Rectal smooth muscle tissue (tissue), 1 donor: Measurements from ENCODE around the gene OCLN.
"Not testable (repeated sequence)": the region's sequence is repeated elsewhere in the genome, so short reads cannot be mapped to it uniquely, and the experiment has no call there.

Experiments
- H3K27ac ChIP-seq: one replicate; pipeline ENCODE4 v1.7.0; 2013; ENCODE audit warnings: low read depth, low read length, inconsistent platforms
- H3K27me3 ChIP-seq: one replicate; pipeline ENCODE4 v1.7.0; 2013; ENCODE audit warnings: low read length; ENCODE audit not compliant: control insufficient read depth, insufficient read depth
- H3K36me3 ChIP-seq: one replicate; pipeline ENCODE4 v1.7.0; 2013; ENCODE audit warnings: low read length; ENCODE audit not compliant: control insufficient read depth, insufficient read depth
- H3K4me1 ChIP-seq: one replicate; pipeline ENCODE4 v1.7.0; 2013; ENCODE audit warnings: low read length; ENCODE audit not compliant: control insufficient read depth, insufficient read depth
- H3K4me3 ChIP-seq: one replicate; pipeline ENCODE4 v1.7.0; 2013; ENCODE audit warnings: low read length
- H3K9ac ChIP-seq: one replicate; pipeline ENCODE4 v1.7.0; 2013; ENCODE audit warnings: low read length

Gene OCLN

GRCh38 chr5:69493396-69494133, 975 bp downstream of the OCLN start:
- Histone ChIP-seq H3K9ac (peak overlapping the region; percentile 17), H3K27ac (no peak overlapping the region), H3K4me3 (peak overlapping the region; percentile 80), H3K4me1 (no peaks in the 10 kb centered on the region), H3K36me3 (no peaks in the 10 kb centered on the region), H3K27me3 (peaks cover 10% of the 10 kb centered on the region)

DNA sequence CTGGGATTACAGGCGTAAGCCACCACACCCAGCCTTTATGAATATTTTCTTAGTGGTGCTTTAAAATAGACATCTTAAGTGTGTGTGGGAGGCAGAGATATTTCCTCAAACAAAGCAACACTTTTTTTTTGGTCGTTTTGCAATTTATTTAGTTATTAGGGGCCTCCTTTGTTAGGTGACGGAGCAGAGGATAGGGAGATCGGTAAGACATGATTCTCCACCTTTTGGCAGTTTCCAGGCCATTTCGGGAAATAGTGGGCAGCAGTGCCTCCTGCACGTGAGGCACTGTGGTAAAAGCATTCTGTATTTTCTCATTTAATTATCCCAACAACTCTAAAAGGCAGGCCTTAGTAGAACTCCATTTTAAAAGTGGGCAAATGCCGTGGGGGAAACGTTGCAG, 1.9 kb downstream of the OCLN start:
- Histone ChIP-seq H3K27me3 (peaks cover 10% of the 10 kb centered on the region), H3K4me3 (peak overlapping the region; percentile 18), H3K9ac (no peak overlapping the region)

GRCh38 chr5:69497006-69497520, 4.5 kb downstream of the OCLN start:
- H3K9ac ChIP-seq: no peak overlapping the region
- H3K27ac ChIP-seq: no peak overlapping the region
- H3K4me3 ChIP-seq: no peak overlapping the region
- H3K36me3 ChIP-seq: no peaks in the 10 kb centered on the region
- peaks cover 9% of the 10 kb centered on the region for H3K27me3 ChIP-seq
- no peaks in the 10 kb centered on the region for H3K4me1 ChIP-seq

More for the DNA sequence above, 1.9 kb downstream of the OCLN start:
- Histone ChIP-seq H3K36me3 (no peaks in the 10 kb centered on the region), H3K27ac (no peak overlapping the region), H3K4me1 (no peaks in the 10 kb centered on the region)

DNA sequence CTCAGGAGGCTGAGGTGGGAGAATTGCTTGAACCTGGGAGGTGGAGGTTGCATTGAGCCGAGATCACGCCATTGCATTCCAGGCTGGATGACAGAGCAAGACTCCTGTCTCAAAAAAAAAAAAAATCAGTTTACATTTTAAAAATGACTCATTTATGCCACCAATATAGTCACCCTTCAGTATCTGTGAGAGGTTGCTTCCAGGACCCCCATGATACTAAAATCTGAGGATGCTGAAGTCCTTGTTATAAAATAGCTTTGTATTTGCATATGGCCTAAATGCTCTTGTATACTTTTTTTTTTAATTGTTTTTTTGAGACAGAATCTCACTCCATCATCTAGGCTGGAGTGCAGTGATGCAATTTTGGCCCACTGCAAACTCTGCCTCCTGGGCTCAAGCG, 5.8 kb downstream of the OCLN start:
- H3K4me3 ChIP-seq: no peak overlapping the region
- H3K36me3 ChIP-seq: no peaks in the 10 kb centered on the region
- H3K4me1 ChIP-seq: no peaks in the 10 kb centered on the region
- H3K27me3 ChIP-seq: no peaks in the 10 kb centered on the region
- no peak overlapping the region for H3K27ac ChIP-seq
- no peak overlapping the region for H3K9ac ChIP-seq

DNA sequence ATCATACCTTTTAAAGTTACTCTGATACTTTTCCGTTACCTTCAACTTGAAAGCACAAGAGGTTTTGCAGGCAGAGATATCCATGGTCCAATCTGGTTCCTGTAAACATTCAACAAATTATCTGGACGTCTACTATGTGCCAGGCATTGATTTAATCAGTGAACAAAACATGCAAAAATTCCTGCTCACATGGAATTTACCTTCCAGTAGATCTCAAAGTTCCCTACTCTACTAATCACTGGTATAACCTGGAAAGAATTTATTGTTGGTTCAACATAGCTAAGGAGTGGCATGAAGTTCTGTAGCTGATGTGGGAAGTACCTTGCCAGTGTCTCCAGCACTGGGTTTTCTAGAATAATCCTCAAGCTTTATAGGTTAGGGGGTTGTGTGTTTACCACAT, 9.8 kb downstream of the OCLN start:
- Histone ChIP-seq H3K4me3 (no peak overlapping the region), H3K9ac (no peak overlapping the region), H3K4me1 (no peaks in the 10 kb centered on the region), H3K27ac (no peak overlapping the region), H3K27me3 (no peaks in the 10 kb centered on the region), H3K36me3 (no peaks in the 10 kb centered on the region)

GRCh38 chr5:69502767-69503488, 10.3 kb downstream of the OCLN start:
- Histone ChIP-seq H3K27me3 (no peaks in the 10 kb centered on the region), H3K4me3 (no peak overlapping the region), H3K4me1 (no peaks in the 10 kb centered on the region), H3K27ac (no peak overlapping the region), H3K36me3 (no peaks in the 10 kb centered on the region), H3K9ac (no peak overlapping the region)

- no peaks in the 10 kb centered on the region for H3K27me3 ChIP-seq
- H3K9ac ChIP-seq: no peak overlapping the region
- H3K36me3 ChIP-seq: no peaks in the 10 kb centered on the region
- no peaks in the 10 kb centered on the region for H3K4me1 ChIP-seq
- H3K27ac ChIP-seq: no peak overlapping the region
- H3K4me3 ChIP-seq: no peak overlapping the region
These were observed 11.4 kb downstream of the OCLN start for GRCh38 chr5:69504036-69504435.

- H3K9ac ChIP-seq: no peak overlapping the region
- no peaks in the 10 kb centered on the region for H3K36me3 ChIP-seq
- H3K4me3 ChIP-seq: no peak overlapping the region
- H3K27me3 ChIP-seq: no peaks in the 10 kb centered on the region
- H3K27ac ChIP-seq: no peak overlapping the region
- H3K4me1 ChIP-seq: no peaks in the 10 kb centered on the region
These were observed 12.7 kb downstream of the OCLN start for GRCh38 chr5:69505306-69505705.

DNA sequence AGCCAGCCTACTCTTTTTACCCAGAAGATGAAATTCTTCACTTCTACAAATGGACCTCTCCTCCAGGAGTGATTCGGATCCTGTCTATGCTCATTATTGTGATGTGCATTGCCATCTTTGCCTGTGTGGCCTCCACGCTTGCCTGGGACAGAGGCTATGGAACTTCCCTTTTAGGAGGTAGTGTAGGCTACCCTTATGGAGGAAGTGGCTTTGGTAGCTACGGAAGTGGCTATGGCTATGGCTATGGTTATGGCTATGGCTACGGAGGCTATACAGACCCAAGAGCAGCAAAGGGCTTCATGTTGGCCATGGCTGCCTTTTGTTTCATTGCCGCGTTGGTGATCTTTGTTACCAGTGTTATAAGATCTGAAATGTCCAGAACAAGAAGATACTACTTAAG, 16.6 kb downstream of the OCLN start:
- H3K4me3 ChIP-seq: no peak overlapping the region
- no peaks in the 10 kb centered on the region for H3K36me3 ChIP-seq
- H3K27me3 ChIP-seq: no peaks in the 10 kb centered on the region
- H3K4me1 ChIP-seq: no peaks in the 10 kb centered on the region
- no peak overlapping the region for H3K27ac ChIP-seq
- no peak overlapping the region for H3K9ac ChIP-seq

GRCh38 chr5:69510694-69511093, 18.1 kb downstream of the OCLN start:
- H3K36me3 ChIP-seq: no peaks in the 10 kb centered on the region
- H3K27ac ChIP-seq: no peak overlapping the region
- H3K27me3 ChIP-seq: no peaks in the 10 kb centered on the region
- H3K9ac ChIP-seq: no peak overlapping the region
- H3K4me3 ChIP-seq: no peak overlapping the region
- no peaks in the 10 kb centered on the region for H3K4me1 ChIP-seq

DNA sequence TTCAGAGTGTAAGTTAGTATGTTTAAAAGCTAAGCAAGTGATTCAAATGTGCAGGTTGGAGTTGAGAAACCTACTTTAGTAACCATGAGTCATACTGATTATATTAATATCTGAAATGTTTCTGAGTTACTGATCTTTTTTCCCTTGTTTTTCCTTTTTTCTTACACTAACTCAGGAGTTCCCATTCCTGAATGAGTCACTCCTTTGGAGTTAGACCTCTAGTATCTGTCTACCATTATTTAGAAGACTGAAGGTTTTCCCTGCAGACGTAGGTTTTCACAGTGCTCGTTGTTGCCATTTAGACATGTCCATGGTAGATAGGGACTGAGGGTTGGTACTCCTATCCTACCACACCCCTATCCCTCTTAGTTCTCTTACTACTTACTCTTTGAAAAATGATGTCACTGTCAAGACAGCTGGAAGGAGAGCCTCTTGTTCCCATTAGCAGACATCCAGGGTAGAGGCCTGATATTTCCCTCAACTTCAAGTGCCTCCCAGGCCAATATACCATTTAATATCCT, 20.2 kb downstream of the OCLN start:
- Histone ChIP-seq H3K4me3 (no peak overlapping the region), H3K36me3 (no peaks in the 10 kb centered on the region), H3K4me1 (no peaks in the 10 kb centered on the region), H3K27ac (no peak overlapping the region), H3K27me3 (no peaks in the 10 kb centered on the region), H3K9ac (no peak overlapping the region)

- H3K9ac ChIP-seq: not testable (repeated sequence)
These were observed 23.0 kb downstream of the OCLN start for GRCh38 chr5:69515570-69515969.

More at GRCh38 chr5:69515570-69515969, 23.0 kb downstream of the OCLN start:
- H3K36me3 ChIP-seq, H3K4me3 ChIP-seq, H3K4me1 ChIP-seq, H3K27me3 ChIP-seq, H3K27ac ChIP-seq: not testable (repeated sequence)
